ENCODE measurements around the gene GABRA4.
A peak's percentile ranks its signal among the peaks of the same experiment; 100 is the strongest.

Gene GABRA4

GRCh38 chr4:46993075-46994006, at the start of gene GABRA4:
GABRA4 (minus strand) TSS chr4:46993581; CDS start chr4:46993424, 157 bp downstream.
- no peak for DNase-seq

- DNase-seq = no peak
These were observed 47.4 kb upstream of the GABRA4 start for GRCh38 chr4:47040828-47041227.

- no peak for DNase-seq
These were observed 44.9 kb upstream of the GABRA4 start for GRCh38 chr4:47038263-47038662.

- DNase-seq = peak; percentile 40 to 53
These were observed 39.2 kb upstream of the GABRA4 start for GRCh38 chr4:47032405-47033106.

GRCh38 chr4:47031751-47032404, 38.5 kb upstream of the GABRA4 start:
- no peak for DNase-seq

- DNase-seq = peak in 1 of 2 donors; percentile 21
These were observed 37.8 kb upstream of the GABRA4 start, which contains the start of gene GABRB1 for GRCh38 chr4:47031011-47031678. GABRB1 (plus strand) TSS chr4:47031567.

- no peak for DNase-seq
These were observed 24.1 kb upstream of the GABRA4 start for GRCh38 chr4:47017494-47017893.

GRCh38 chr4:47017081-47017480, 23.7 kb upstream of the GABRA4 start:
- no peak for DNase-seq

- DNase-seq = no peak
These were observed 20.0 kb upstream of the GABRA4 start for GRCh38 chr4:47013373-47013772.

GRCh38 chr4:47012676-47013075, 19.3 kb upstream of the GABRA4 start:
- no peak for DNase-seq

- DNase-seq = peak in 1 of 2 donors; percentile 58
These were observed 17.6 kb upstream of the GABRA4 start for GRCh38 chr4:47010912-47011446.

- no peak for DNase-seq
These were observed 17.0 kb upstream of the GABRA4 start for GRCh38 chr4:47010347-47010911.

- no peak for DNase-seq
These were observed 9.2 kb upstream of the GABRA4 start for GRCh38 chr4:47002580-47002979.

- DNase-seq = no peak
These were observed 7.0 kb upstream of the GABRA4 start for GRCh38 chr4:47000406-47000805.

- DNase-seq = no peak
These were observed 6.2 kb upstream of the GABRA4 start for GRCh38 chr4:46999566-46999965.

GRCh38 chr4:46994007-46994405, 625 bp upstream of the GABRA4 start:
- no peak for DNase-seq

- no peak for DNase-seq
These were observed 1.0 kb downstream of the GABRA4 start for GRCh38 chr4:46992338-46992737.

- no peak for DNase-seq
These were observed 6.3 kb downstream of the GABRA4 start for GRCh38 chr4:46986922-46987638.

- DNase-seq = no peak
These were observed 8.6 kb downstream of the GABRA4 start for GRCh38 chr4:46984781-46985180.

- DNase-seq = no peak
These were observed 12.5 kb downstream of the GABRA4 start for GRCh38 chr4:46980851-46981250.

GRCh38 chr4:46979726-46980125, 13.7 kb downstream of the GABRA4 start:
- no peak for DNase-seq

All from CD4-positive, alpha-beta T cell treated with Interleukin-4 for 1 hour (primary cell).